ENCODE measurements around the gene POLL.
A peak's percentile ranks its signal among the peaks of the same experiment; 100 is the strongest.

Gene POLL

GRCh38 chr10:101559596-101560297 is 28.3 kb downstream of the POLL start:
- no peak for DNase-seq

GRCh38 chr10:101558671-101559595 is 29.1 kb downstream of the POLL start:
- no peak for DNase-seq

- no peak for DNase-seq
Observed at GRCh38 chr10:101558204-101558603, 29.9 kb downstream of the POLL start.

- DNase-seq: no peak
Observed at GRCh38 chr10:101557541-101557940, 30.5 kb downstream of the POLL start.

GRCh38 chr10:101552442-101552841 is 35.6 kb downstream of the POLL start:
- DNase-seq: no peak

- DNase-seq: no peak
Observed at GRCh38 chr10:101550965-101551364, 37.1 kb downstream of the POLL start.

- no peak for DNase-seq
Observed at GRCh38 chr10:101545898-101546297, 42.2 kb downstream of the POLL start.

- peak; percentile 1 for DNase-seq
Observed at GRCh38 chr10:101538446-101538845, 49.6 kb downstream of the POLL start.

- no peak for DNase-seq
Observed at GRCh38 chr10:101536800-101537199, 51.3 kb downstream of the POLL start.

- DNase-seq: no peak
Observed at GRCh38 chr10:101535949-101536348, 52.1 kb downstream of the POLL start.

- no peak for DNase-seq
Observed at GRCh38 chr10:101529725-101530553, 58.1 kb downstream of the POLL start.

- no peak for DNase-seq
Observed at GRCh38 chr10:101529207-101529606, 58.9 kb downstream of the POLL start.

Data from NCI-H187 treated with DMSO at 0.1 percent for 48 hours (cell line).